HepG2 (cell line): ENCODE measurements around the gene PSMB1. TPM values are rescaled to one million over a fixed set of nuclear protein-coding genes. Genes with fewer than 3 reads are reported as not detected.

Experiments
- BCL6 ChIP-seq: IDR thresholded peaks from 2 replicates; pipeline ENCODE4 v1.6.1; 2016; ENCODE audit warnings: missing genetic modification reagents, missing compliant biosample characterization
- BORCS8-MEF2B ChIP-seq: sonication (generic); formaldehyde crosslinking; IDR thresholded peaks from 2 replicates; pipeline ENCODE4 v1.8.0; 2022; ENCODE audit warnings: mild to moderate bottlenecking, missing genetic modification reagents
- EHMT2 ChIP-seq: fragments of 200-600 bp; sonication (generic); IDR thresholded peaks from 2 replicates; pipeline ENCODE4 v1.7.0; 2017; ENCODE audit warnings: antibody characterized with exemption, low read depth, low read length, borderline replicate concordance
- FOXK1 ChIP-seq: sonication (generic); formaldehyde crosslinking; IDR thresholded peaks from 2 replicates; pipeline ENCODE4 v1.4.0; 2020; ENCODE audit warnings: low read depth, missing genetic modification reagents, borderline replicate concordance
- HINFP ChIP-seq: sonication (generic); formaldehyde crosslinking; IDR thresholded peaks from 2 replicates; pipeline ENCODE4 v1.4.0; 2020; ENCODE audit warnings: low read depth, mild to moderate bottlenecking, missing genetic modification reagents
- NFYC ChIP-seq: IDR thresholded peaks from 2 replicates; pipeline ENCODE4 v1.6.1; 2016; ENCODE audit warnings: missing genetic modification reagents, missing compliant biosample characterization
- POLR2A ChIP-seq, 2 experiments: IDR thresholded peaks; 2 replicates each; pipeline ENCODE4 v1.6.1; 2011; ENCODE audit warnings: low read depth in 2 of 2, low read length in 2 of 2, mild to moderate bottlenecking in 1 of 2, moderate library complexity in 1 of 2; ENCODE audit not compliant: insufficient read depth in 1 of 2
- TRAFD1 ChIP-seq: sonication (generic); formaldehyde crosslinking; IDR thresholded peaks from 2 replicates; pipeline ENCODE4 v1.5.1; 2020; ENCODE audit warnings: missing genetic modification reagents, mild to moderate bottlenecking, borderline replicate concordance
- ZBTB10 ChIP-seq: sonication (generic); formaldehyde crosslinking; IDR thresholded peaks from 2 replicates; pipeline ENCODE4 v1.4.0; 2020; ENCODE audit warnings: missing genetic modification reagents, borderline replicate concordance
- ZFP1 ChIP-seq: IDR thresholded peaks from 2 replicates; pipeline ENCODE4 v1.6.1; 2016
- ZFP36 ChIP-seq: fragments of 150-350 bp; IDR thresholded peaks from 2 replicates; pipeline ENCODE4 v1.6.1; 2018; ENCODE audit warnings: borderline replicate concordance, low read length, low read depth; ENCODE audit not compliant: partially characterized antibody
- ZFYVE20 ChIP-seq: sonication (generic); formaldehyde crosslinking; IDR thresholded peaks from 2 replicates; pipeline ENCODE4 v1.8.0; 2023; ENCODE audit warnings: low read depth, mild to moderate bottlenecking, moderate library complexity, missing genetic modification reagents, borderline replicate concordance
- ZNF296 ChIP-seq: sonication (generic); formaldehyde crosslinking; conservative IDR thresholded peaks from 2 replicates; pipeline ENCODE4 v1.5.0; 2020; ENCODE audit warnings: mild to moderate bottlenecking, missing genetic modification reagents
- ZNF354B ChIP-seq: sonication (generic); formaldehyde crosslinking; IDR thresholded peaks from 2 replicates; pipeline ENCODE4 v1.8.0; 2022; ENCODE audit warnings: mild to moderate bottlenecking, missing genetic modification reagents
- ZNF543 ChIP-seq: sonication (generic); formaldehyde crosslinking; IDR thresholded peaks from 2 replicates; pipeline ENCODE4 v1.4.0; 2020; ENCODE audit warnings: mild to moderate bottlenecking, missing genetic modification reagents
- ZNF709 ChIP-seq: sonication (generic); formaldehyde crosslinking; IDR thresholded peaks from 2 replicates; pipeline ENCODE4 v1.5.0; 2020; ENCODE audit warnings: mild to moderate bottlenecking, missing genetic modification reagents
- ZNF839 ChIP-seq: sonication (generic); formaldehyde crosslinking; IDR thresholded peaks from 2 replicates; pipeline ENCODE4 v1.4.0; 2020; ENCODE audit warnings: missing genetic modification reagents, mild to moderate bottlenecking, borderline replicate concordance
- polyA plus RNA-seq, 8 experiments: library from polyadenylated mRNA; depleted of rRNA in 3 of 8; stranded (reverse) in 7 of 8; unstranded in 1 of 8; fragments of >200 nt; fragmentation: Illumina TruSeq in 4 of 8; extraction: Trizol in 4 of 8; gene quantifications; 2 replicates each; pipeline versions ENCODE4 v1.2.1 to v1.2.3, GENCODE V29; 2011 to 2016; ENCODE audit warnings: low read depth in 4 of 8, missing spikeins in 1 of 8, mixed read lengths in 1 of 8; ENCODE audit not compliant: insufficient read depth in 1 of 8
- total RNA-seq, 5 experiments: library from RNA; depleted of rRNA; stranded (reverse); fragments of >200 nt; fragmentation: Illumina TruSeq; extraction: Trizol; gene quantifications; 2 replicates each; pipeline ENCODE4 v1.2.3, GENCODE V29; 2016; ENCODE audit warnings: low read depth in 1 of 5
- TF ChIP-seq, protein P1 (sequence below): sonication (generic); formaldehyde crosslinking; IDR thresholded peaks from 2 replicates; pipeline ENCODE4 v1.4.0; 2020; ENCODE audit warnings: mild to moderate bottlenecking, missing genetic modification reagents
- TF ChIP-seq, protein P2 (sequence below): sonication (generic); formaldehyde crosslinking; IDR thresholded peaks from 2 replicates; pipeline ENCODE4 v1.9.0; 2021; ENCODE audit warnings: missing genetic modification reagents, mild to moderate bottlenecking, borderline replicate concordance

PSMB1 gene
- total and polyA plus RNA-seq, 2 of the 13 experiments (the other 11 are each of a cell fraction or from before 2014, with no cell fraction given): 528 to 592 TPM

DNA sequence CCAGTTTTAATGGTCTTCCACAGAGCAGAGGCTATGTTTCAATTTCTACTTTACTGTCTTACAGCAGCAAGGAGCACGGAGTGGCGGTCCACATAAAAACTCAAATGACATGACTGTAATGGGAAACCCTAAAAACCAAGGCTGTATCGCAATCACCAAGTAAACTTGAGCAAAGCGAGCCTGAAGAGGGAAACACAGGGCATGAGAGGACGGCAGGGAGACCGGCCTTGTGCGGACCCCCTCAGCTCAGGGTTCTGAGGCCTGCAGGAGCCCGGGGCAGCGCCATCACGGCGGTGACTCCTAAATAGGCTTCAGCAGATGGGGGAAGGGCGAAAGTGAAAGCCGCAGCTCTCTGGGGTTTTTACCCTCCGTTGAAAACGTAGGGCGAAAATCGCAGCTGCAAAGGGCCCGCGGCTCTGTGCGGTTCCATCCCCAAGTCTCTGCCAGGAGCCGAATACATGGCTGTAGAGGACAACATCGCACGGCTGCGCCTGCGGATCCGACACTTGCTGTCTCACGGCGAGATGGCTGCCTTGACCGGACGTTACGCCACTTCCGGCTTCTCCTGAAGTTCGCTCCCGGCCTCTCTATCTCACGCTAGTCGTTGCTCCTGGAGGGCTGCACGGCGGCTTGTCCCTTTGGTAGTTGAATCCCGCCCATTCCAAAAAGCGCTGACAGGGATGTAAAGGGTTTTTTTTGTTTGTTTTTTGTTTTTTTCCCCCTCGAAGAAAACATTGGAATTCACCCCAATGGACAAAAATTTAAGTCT, at the start of gene PSMB1 (continued):
- TF ChIP-seq HINFP (CRISPR knock-in tag): no peak
- TF ChIP-seq, protein P1, sequence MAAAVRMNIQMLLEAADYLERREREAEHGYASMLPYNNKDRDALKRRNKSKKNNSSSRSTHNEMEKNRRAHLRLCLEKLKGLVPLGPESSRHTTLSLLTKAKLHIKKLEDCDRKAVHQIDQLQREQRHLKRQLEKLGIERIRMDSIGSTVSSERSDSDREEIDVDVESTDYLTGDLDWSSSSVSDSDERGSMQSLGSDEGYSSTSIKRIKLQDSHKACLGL: peak; percentile 85; the same call in 1 of the 2 replicates
- TF ChIP-seq BCL6 (CRISPR knock-in tag): no peak
- TF ChIP-seq ZNF543 (CRISPR knock-in tag): peak; percentile 60; the same call in 1 of the 2 replicates
- peak; percentile 83; the same call in 1 of the 2 replicates for TF ChIP-seq BORCS8-MEF2B (CRISPR knock-in tag)
- TF ChIP-seq EHMT2: no peak
- TF ChIP-seq FOXK1 (CRISPR knock-in tag): peak; percentile 89; the same call in 1 of the 2 replicates
- TF ChIP-seq ZNF709 (CRISPR knock-in tag): no peak
- peak; percentile 67; the same call in 1 of the 2 replicates for TF ChIP-seq ZBTB10
- TF ChIP-seq ZNF354B (CRISPR knock-in tag): peak; percentile 72; the same call in 1 of the 2 replicates
- peak; percentile 89 for TF ChIP-seq ZNF839 (CRISPR knock-in tag)
- no peak for TF ChIP-seq ZFYVE20 (CRISPR knock-in tag)
- peak; percentile 98 to 99 for TF ChIP-seq POLR2A (IDR thresholded peaks at IDR 0.05; ENCODE audit: insufficient read depth in 1 of 2, low read depth in 2 of 2, low read length in 2 of 2)
- TF ChIP-seq NFYC (CRISPR knock-in tag): no peak
- TF ChIP-seq ZFP36: no peak
- no peak for TF ChIP-seq ZFP1
- 0 out of 2 replicates have a peak, but pooled peaks have one; percentile 88 for TF ChIP-seq TRAFD1 (CRISPR knock-in tag)
- TF ChIP-seq, protein P2, sequence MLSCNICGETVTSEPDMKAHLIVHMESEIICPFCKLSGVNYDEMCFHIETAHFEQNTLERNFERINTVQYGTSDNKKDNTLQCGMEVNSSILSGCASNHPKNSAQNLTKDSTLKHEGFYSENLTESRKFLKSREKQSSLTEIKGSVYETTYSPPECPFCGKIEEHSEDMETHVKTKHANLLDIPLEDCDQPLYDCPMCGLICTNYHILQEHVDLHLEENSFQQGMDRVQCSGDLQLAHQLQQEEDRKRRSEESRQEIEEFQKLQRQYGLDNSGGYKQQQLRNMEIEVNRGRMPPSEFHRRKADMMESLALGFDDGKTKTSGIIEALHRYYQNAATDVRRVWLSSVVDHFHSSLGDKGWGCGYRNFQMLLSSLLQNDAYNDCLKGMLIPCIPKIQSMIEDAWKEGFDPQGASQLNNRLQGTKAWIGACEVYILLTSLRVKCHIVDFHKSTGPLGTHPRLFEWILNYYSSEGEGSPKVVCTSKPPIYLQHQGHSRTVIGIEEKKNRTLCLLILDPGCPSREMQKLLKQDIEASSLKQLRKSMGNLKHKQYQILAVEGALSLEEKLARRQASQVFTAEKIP: no peak
- TF ChIP-seq ZNF296 (CRISPR knock-in tag): no peak; the same call in 1 of the 2 replicates
